Ecto neural progenitor cell (in vitro differentiated cells): ENCODE data around the gene CCDC136.

Experiments used
- DNase-seq: peaks from one replicate; pipeline ENCODE4 v3.0.0-alpha.2; 2018; ENCODE audit warnings: low spot score

Gene CCDC136

GRCh38 chr7:128805225-128805624 lies 13.5 kb downstream of the CCDC136 start:
- DNase-seq, result no peak

- DNase-seq, result no peak
Measured at GRCh38 chr7:128807191-128807590, 15.4 kb downstream of the CCDC136 start.

- no peak for DNase-seq
Measured at GRCh38 chr7:128809363-128809762, 17.6 kb downstream of the CCDC136 start.

- DNase-seq, result no peak
Measured at GRCh38 chr7:128810473-128810872, 18.7 kb downstream of the CCDC136 start.

- DNase-seq, result no peak
Measured at GRCh38 chr7:128810997-128811396, 19.2 kb downstream of the CCDC136 start.

GRCh38 chr7:128811631-128812430 lies 20.1 kb downstream of the CCDC136 start:
- no peak for DNase-seq

GRCh38 chr7:128812514-128813168 lies 20.9 kb downstream of the CCDC136 start:
- DNase-seq, result no peak

- no peak for DNase-seq
Measured at GRCh38 chr7:128814499-128814898, 22.7 kb downstream of the CCDC136 start.

GRCh38 chr7:128815289-128815942 lies 23.6 kb downstream of the CCDC136 start:
- DNase-seq, result no peak

GRCh38 chr7:128818694-128819093 lies 26.9 kb downstream of the CCDC136 start:
- no peak for DNase-seq

GRCh38 chr7:128821724-128822123 lies 30.0 kb downstream of the CCDC136 start:
- DNase-seq, result no peak

- no peak for DNase-seq
Measured at GRCh38 chr7:128826512-128826911, 34.7 kb downstream of the CCDC136 start.

GRCh38 chr7:128826916-128827247 lies 35.1 kb downstream of the CCDC136 start:
- no peak for DNase-seq

GRCh38 chr7:128827248-128827958 lies 35.6 kb downstream of the CCDC136 start:
- no peak for DNase-seq

- no peak for DNase-seq
Measured at GRCh38 chr7:128827971-128828711, 36.4 kb downstream of the CCDC136 start.

GRCh38 chr7:128829391-128830166 lies 37.8 kb downstream of the CCDC136 start:
- DNase-seq, result no peak

- DNase-seq, result peak; percentile 68
Measured at GRCh38 chr7:128830231-128831177, 38.7 kb downstream of the CCDC136 start, which contains the start of gene FLNC. FLNC (plus strand) TSS chr7:128830406; CDS start chr7:128830638, 232 bp downstream.

- peak; percentile 82 for DNase-seq
Measured at GRCh38 chr7:128831178-128831993, 39.6 kb downstream of the CCDC136 start.
